ENCODE results near the gene PRRC2B. TPM values are rescaled to one million over a fixed set of nuclear protein-coding genes. Genes with fewer than 3 reads are reported as not detected.
"Not testable (repeated sequence)": the region's sequence is repeated elsewhere in the genome, so short reads cannot be mapped to it uniquely, and the experiment has no call there.

PRRC2B gene
- total RNA-seq: 100 to 1,000 TPM; 215 to 216 TPM

DNA sequence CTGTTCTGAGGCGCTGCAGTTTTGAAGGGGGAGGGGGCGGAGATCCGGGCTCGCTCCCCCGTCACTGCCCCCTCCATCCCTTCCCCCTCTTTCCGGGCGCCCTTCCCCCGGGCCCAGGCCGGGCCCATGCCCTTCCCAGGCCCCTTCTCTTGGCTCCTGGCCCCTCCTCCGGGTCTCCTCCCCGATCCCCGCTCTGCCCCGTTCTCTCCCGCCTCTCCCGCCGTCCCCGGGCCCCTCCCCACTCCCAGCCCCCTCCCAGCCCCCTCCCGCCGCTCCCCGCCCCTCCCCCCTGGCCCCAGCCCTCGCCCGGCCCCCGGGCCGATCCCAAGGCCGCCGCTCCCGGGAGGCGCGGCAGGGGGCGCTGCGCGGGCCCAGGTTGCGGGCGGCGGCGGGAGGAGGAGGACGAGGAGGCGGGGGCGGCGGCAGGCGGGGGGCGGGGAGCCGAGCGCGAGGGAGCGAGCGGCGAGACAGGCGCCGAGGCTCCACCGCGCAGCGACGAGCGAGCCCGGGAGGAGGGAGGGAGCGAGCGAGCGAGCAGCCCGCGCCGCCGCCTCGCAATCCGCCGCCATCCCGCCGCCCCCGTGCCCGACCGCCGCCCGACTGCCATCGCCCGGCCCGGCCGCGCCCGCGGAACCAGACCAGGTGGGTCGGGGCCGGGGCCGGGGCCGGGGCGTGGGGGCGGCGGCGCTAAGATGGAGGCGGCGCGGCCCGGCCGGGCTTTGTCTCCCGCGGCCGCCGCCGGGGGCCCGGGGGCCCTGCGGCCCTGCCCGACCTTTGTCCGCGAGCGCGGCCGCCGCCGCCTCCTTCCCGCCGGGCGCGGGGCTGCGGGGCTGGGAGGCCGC, at the start of gene PRRC2B:
TSS of gene PRRC2B (plus strand) at position 465 of the 842 bp plus-strand sequence. CDS start 36,059 bp downstream, outside the sequence.
- DNase-seq: peak; percentile 87
- POLR2A ChIA-PET: no interaction called here
- Mint-ChIP-seq H3K27ac (peak within 1 kb of the TSS; percentile 87), H3K36me3 (ENCODE audit: low read depth) (peaks cover 28% of the 10 kb centered on the region), H3K9me3 (ENCODE audit: insufficient read depth) (no peaks in the 10 kb centered on the region), H3K27me3 (ENCODE audit: low read depth) (peaks cover 5% of the 10 kb centered on the region), H3K4me1 (ENCODE audit: low read depth) (peaks cover 50% of the 10 kb centered on the region), H3K4me3 (peak within 1 kb of the TSS; percentile 97)
- peak; percentile 40 for ATAC-seq
- CTCF ChIA-PET: interaction anchor here (1.0 to 1.7 kb wide), 3 partner anchors 13 to 44 kb away, joined by 4 to 8 read pairs (median 5); no protein-coding TSS in a partner anchor

- H3K4me3 Mint-ChIP-seq; ATAC-seq; H3K9me3 Mint-ChIP-seq (ENCODE audit: insufficient read depth); H3K27ac Mint-ChIP-seq; POLR2A ChIA-PET; DNase-seq; H3K4me1 Mint-ChIP-seq (ENCODE audit: low read depth); H3K36me3 Mint-ChIP-seq (ENCODE audit: low read depth): not testable (repeated sequence)
- CTCF ChIA-PET: interaction anchor here (1.4 kb wide), 1 partner anchor 9 kb away, joined by 5 read pairs; no protein-coding TSS in a partner anchor
- peaks cover 30% of the 10 kb centered on the region for H3K27me3 Mint-ChIP-seq (ENCODE audit: low read depth)
Measured at GRCh38 chr9:131344931-131345535, 48.9 kb upstream of the PRRC2B start.

DNA sequence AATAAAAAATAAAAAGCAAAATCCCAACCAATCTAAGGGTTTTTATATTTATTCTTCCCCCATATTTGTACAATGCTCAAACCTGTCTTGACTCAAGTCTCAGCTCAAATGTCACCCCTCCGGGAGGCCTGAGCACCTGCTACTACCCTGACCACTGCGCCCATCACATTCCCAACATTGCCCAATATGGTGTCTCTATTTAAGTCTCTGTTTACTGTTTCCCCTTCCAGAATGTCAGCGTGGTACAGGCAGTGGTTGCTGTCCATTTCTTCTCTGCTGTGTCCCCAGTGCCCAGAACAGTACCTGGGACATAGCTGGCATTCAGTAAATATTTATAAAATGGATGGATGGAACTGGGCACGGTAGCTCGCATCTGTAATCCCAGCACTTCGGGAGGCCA, 47.3 kb upstream of the PRRC2B start:
- ChIA-PET CTCF (interaction anchor here (1.1 to 1.6 kb wide), 2 partner anchors 10 to 27 kb away, joined by 3 to 5 read pairs; no protein-coding TSS in a partner anchor), POLR2A (no interaction called here)
- no peak overlapping the region for H3K27ac Mint-ChIP-seq
- peaks cover 2% of the 10 kb centered on the region for H3K36me3 Mint-ChIP-seq (ENCODE audit: low read depth)
- no peak overlapping the region for H3K4me3 Mint-ChIP-seq
- DNase-seq (no peak), ATAC-seq (no peak)
- H3K27me3 Mint-ChIP-seq (ENCODE audit: low read depth): peaks cover 18% of the 10 kb centered on the region
- H3K9me3 Mint-ChIP-seq (ENCODE audit: insufficient read depth): no peaks in the 10 kb centered on the region
- H3K4me1 Mint-ChIP-seq (ENCODE audit: low read depth): peaks cover 14% of the 10 kb centered on the region

GRCh38 chr9:131347376-131348020, 46.4 kb upstream of the PRRC2B start:
- Mint-ChIP-seq H3K36me3 (ENCODE audit: low read depth) (peaks cover 2% of the 10 kb centered on the region), H3K27me3 (ENCODE audit: low read depth) (peaks cover 16% of the 10 kb centered on the region), H3K4me1 (ENCODE audit: low read depth) (peaks cover 14% of the 10 kb centered on the region), H3K9me3 (ENCODE audit: insufficient read depth) (no peaks in the 10 kb centered on the region), H3K4me3 (no peak overlapping the region), H3K27ac (no peak overlapping the region)
- POLR2A ChIA-PET: no interaction called here
- CTCF ChIA-PET: interaction anchor here (1.1 to 1.6 kb wide), 2 partner anchors 11 to 26 kb away, joined by 3 to 5 read pairs; no protein-coding TSS in a partner anchor
- ATAC-seq (no peak), DNase-seq (no peak)

- ChIA-PET CTCF (interaction anchor here (0.6 to 3.0 kb wide), 43 partner anchors 8 to 400 kb away, joined by 3 to 30 read pairs (median 6); partner anchors contain the start of gene RAPGEF1), POLR2A (interaction anchor here (1.0 to 1.5 kb wide), 3 partner anchors 59 to 223 kb away, joined by 3 to 5 read pairs (median 4); partner anchors contain the start of gene NUP214)
- H3K27me3 Mint-ChIP-seq (ENCODE audit: low read depth): peaks cover 4% of the 10 kb centered on the region
Measured at GRCh38 chr9:131348631-131349521, 45.0 kb upstream of the PRRC2B start.

DNA sequence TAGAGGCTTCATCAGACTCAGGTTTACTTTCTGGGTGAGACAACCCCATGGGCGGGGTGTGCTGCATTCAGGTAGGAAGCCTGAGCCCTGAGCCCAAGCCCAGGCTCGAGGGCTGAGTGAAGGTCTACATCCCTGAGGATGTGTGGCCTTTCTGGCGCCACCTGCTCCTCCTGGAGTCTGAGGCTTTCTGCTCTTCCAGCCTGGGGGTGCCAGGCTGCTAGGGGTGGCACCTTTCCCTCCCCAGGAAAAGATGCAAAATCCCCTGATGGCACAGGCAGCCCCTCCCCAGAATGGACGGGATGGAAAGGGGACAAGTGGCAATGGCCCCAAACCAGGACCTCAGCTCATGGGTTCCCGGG, 44.4 kb upstream of the PRRC2B start:
- peaks cover 14% of the 10 kb centered on the region for H3K4me1 Mint-ChIP-seq (ENCODE audit: low read depth)
- POLR2A ChIA-PET: interaction anchor here (1.0 to 1.5 kb wide), 3 partner anchors 58 to 224 kb away, joined by 3 to 5 read pairs (median 4); partner anchors contain the start of gene NUP214
- H3K27me3 Mint-ChIP-seq (ENCODE audit: low read depth): no peaks in the 10 kb centered on the region
- H3K27ac Mint-ChIP-seq: no peak overlapping the region
- no peaks in the 10 kb centered on the region for H3K9me3 Mint-ChIP-seq (ENCODE audit: insufficient read depth)
- CTCF ChIA-PET: interaction anchor here (0.6 to 3.0 kb wide), 44 partner anchors 9 to 399 kb away, joined by 3 to 30 read pairs (median 6); partner anchors contain the start of gene RAPGEF1
- ATAC-seq (no peak), DNase-seq (no peak)
- H3K36me3 Mint-ChIP-seq (ENCODE audit: low read depth): peaks cover 2% of the 10 kb centered on the region
- H3K4me3 Mint-ChIP-seq: peak overlapping the region; percentile 30

More at GRCh38 chr9:131348631-131349521, 45.0 kb upstream of the PRRC2B start:
- Mint-ChIP-seq H3K4me3 (no peak overlapping the region), H3K36me3 (ENCODE audit: low read depth) (peaks cover 2% of the 10 kb centered on the region), H3K27ac (no peak overlapping the region), H3K4me1 (ENCODE audit: low read depth) (peaks cover 14% of the 10 kb centered on the region), H3K9me3 (ENCODE audit: insufficient read depth) (no peaks in the 10 kb centered on the region)
- ATAC-seq (no peak), DNase-seq (no peak)

DNA sequence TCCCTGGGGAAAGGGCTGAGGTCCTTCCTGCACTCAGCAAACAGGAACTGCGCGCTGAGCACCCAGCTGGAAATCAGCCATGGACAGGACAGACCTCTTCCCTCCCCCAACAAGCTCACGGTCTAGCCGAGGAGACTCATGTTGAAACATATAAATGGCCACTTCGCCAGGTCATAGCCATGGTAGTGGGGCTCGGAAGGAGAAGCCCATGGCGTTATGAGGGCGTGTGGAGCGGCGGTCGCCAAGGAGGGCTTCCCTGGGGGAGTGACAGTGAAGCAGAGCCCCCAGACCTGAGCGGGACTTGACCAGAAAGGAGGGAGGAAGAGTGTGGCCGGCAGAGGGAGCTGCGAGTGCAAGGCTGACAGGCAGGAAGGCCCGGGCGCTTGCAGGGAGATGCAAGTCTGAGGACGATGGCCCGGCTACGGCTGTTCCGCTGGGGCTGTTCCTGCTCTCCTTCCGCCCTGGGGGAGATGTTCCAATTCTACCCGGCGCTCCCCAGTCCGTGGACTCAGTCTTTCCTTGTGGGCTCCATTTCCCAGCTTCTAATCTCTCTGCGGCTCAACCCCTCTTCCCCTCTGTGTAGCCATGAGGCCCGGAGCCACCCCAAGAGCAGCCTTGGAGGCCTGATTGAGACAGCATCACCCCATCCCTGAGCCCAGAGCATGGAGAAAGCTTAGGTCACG, 43.9 kb upstream of the PRRC2B start:
- Mint-ChIP-seq H3K27me3 (ENCODE audit: low read depth) (no peaks in the 10 kb centered on the region), H3K27ac (peak overlapping the region; percentile 54), H3K4me1 (ENCODE audit: low read depth) (peaks cover 14% of the 10 kb centered on the region), H3K9me3 (ENCODE audit: insufficient read depth) (no peaks in the 10 kb centered on the region), H3K4me3 (peak overlapping the region; percentile 30), H3K36me3 (ENCODE audit: low read depth) (peaks cover 2% of the 10 kb centered on the region)
- DNase-seq: peak; percentile 93
- peak; percentile 99 for ATAC-seq
- ChIA-PET CTCF (interaction anchor here (0.6 to 3.0 kb wide), 48 partner anchors 9 to 399 kb away, joined by 3 to 30 read pairs (median 5); partner anchors contain the start of genes NUP214 and RAPGEF1), POLR2A (interaction anchor here (0.6 to 1.5 kb wide), 4 partner anchors 14 to 225 kb away, joined by 3 to 4 read pairs (median 3); partner anchors contain the start of gene NUP214)

DNA sequence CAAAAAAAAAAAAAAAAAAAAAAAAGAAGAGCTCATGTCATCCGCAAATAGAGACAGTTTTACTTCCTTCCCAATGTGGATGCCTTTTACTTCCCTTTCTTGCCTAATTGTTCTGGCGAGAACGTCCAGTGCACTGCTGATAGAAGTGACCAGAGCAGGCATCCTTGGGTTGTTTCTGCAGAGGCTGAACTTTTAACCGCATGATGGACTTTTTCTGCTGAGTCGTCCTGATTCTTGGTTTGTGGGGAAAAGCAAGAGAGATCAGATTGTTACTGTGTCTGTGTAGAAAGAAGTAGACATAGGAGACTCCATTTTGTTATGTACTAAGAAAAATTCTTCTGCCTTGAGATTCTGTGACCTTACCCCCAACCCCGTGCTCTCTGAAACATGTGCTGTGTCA, 37.4 kb upstream of the PRRC2B start:
- H3K4me1 Mint-ChIP-seq (ENCODE audit: low read depth): peaks cover 22% of the 10 kb centered on the region
- H3K27me3 Mint-ChIP-seq (ENCODE audit: low read depth); CTCF ChIA-PET; POLR2A ChIA-PET; H3K9me3 Mint-ChIP-seq (ENCODE audit: insufficient read depth); DNase-seq; H3K4me3 Mint-ChIP-seq; ATAC-seq; H3K27ac Mint-ChIP-seq; H3K36me3 Mint-ChIP-seq (ENCODE audit: low read depth): not testable (repeated sequence)

DNA sequence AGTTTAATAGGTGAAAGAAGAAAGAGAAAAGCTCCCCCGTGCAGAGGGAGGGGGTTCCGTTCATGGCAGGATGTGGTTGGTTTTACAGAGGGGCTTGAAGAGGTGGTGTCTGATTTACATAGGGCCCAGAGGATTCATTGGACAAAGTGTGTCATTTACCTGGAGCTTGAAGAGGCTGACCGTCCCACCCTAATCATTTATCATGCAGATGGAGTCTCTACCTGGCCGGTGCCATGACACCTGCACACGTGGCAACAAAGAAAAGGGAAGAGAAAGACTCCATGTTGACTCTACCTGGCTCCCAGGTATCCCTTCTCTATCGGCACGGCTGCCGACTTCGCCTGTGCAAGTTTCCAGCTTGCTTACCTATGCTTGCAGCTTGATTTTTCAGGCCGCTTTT, 35.3 kb upstream of the PRRC2B start:
- H3K36me3 Mint-ChIP-seq (ENCODE audit: low read depth): no peaks in the 10 kb centered on the region
- no peaks in the 10 kb centered on the region for H3K9me3 Mint-ChIP-seq (ENCODE audit: insufficient read depth)
- ChIA-PET POLR2A (no interaction called here), CTCF (interaction anchor here (1.0 to 2.8 kb wide), 3 partner anchors 9 to 52 kb away, joined by 3 to 15 read pairs (median 3); no protein-coding TSS in a partner anchor)
- DNase-seq: no peak
- peak overlapping the region; percentile 48 for H3K27ac Mint-ChIP-seq
- H3K4me3 Mint-ChIP-seq: peak overlapping the region; percentile 30
- no peak for ATAC-seq
- peaks cover 24% of the 10 kb centered on the region for H3K4me1 Mint-ChIP-seq (ENCODE audit: low read depth)
- H3K27me3 Mint-ChIP-seq (ENCODE audit: low read depth): no peaks in the 10 kb centered on the region

DNA sequence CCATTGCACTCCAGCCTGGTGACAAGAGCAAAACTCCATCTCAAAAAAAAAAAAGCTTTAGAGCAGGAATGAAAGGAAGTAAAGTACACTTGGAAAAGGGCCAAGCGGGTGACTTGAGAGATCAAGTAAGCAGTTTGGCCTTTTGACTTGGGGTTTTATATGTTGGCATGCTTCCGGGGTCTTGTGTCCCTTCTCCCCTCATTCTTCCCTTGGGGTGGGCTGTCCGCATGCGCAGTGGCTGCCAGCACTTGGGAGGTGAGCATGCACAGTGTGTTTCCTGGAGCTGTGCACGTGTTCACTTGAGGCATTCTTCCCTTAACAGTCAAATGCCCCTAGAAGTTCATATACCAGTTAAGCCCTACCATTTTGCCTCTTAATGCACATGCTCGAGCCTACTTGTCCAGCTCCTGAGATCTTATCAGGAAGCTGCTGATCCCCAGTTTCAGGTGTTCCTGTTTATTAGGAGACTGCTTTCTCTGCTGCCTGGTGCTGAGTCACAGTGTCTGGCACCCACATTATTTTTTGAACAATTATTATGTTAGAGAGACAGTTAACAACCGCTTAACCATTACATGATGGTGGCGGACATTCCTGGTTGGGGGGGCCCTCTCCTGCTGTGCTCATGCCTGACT, 32.6 kb upstream of the PRRC2B start:
- H3K27ac Mint-ChIP-seq: peak overlapping the region; percentile 65
- no peaks in the 10 kb centered on the region for H3K27me3 Mint-ChIP-seq (ENCODE audit: low read depth)
- CTCF ChIA-PET: interaction anchor here (1.0 to 4.3 kb wide), 4 partner anchors 11 to 46 kb away, joined by 3 to 17 read pairs (median 4); no protein-coding TSS in a partner anchor
- H3K36me3 Mint-ChIP-seq (ENCODE audit: low read depth): no peaks in the 10 kb centered on the region
- POLR2A ChIA-PET: no interaction called here
- H3K9me3 Mint-ChIP-seq (ENCODE audit: insufficient read depth): no peaks in the 10 kb centered on the region
- ATAC-seq (peak; percentile 39), DNase-seq (peak; percentile 50)
- H3K4me3 Mint-ChIP-seq: no peak overlapping the region
- peaks cover 24% of the 10 kb centered on the region for H3K4me1 Mint-ChIP-seq (ENCODE audit: low read depth)

Measured in activated CD8-positive, alpha-beta T cell treated with anti-CD3 and anti-CD28 coated beads, Interleukin-2, amount 10 ng/mL, durations not matched to agents 7 days and 5 days (primary cell).